Endothelial cell of umbilical vein (primary cell): ENCODE data around the gene CHCHD3. TPM values are rescaled to one million over a fixed set of nuclear protein-coding genes. Genes with fewer than 3 reads are reported as not detected.

Experiments
- BruUV-seq: library from RNA; stranded (reverse); fragments of 400-500 nt; replicated peaks from 2 replicates; lab custom pipeline; 2021; lab: Mats Ljungman, UMichigan
- CTCF ChIA-PET: fragments of 300-600, 350-600 bp; sonication (Branson Sonifier 250); formaldehyde crosslinking; loops from one replicate; lab custom pipeline; 2021; ENCODE audit warnings: antibody characterized with exemption, inconsistent platforms; lab: Charles Lee
- POLR2A ChIA-PET: fragments of 300-600, 350-600 bp; sonication (Branson Sonifier 250); formaldehyde crosslinking; loops from one replicate; lab custom pipeline; 2021; ENCODE audit warnings: antibody characterized with exemption, inconsistent platforms; lab: Charles Lee
- DNase-seq: peaks from one replicate; pipeline ENCODE4 v3.0.0-alpha.2; 2011; ENCODE audit warnings: low read depth, low spot score
- FAIRE-seq: peaks from 2 replicates; lab custom pipeline; 2011; peaks lifted over from hg19 to GRCh38; lab: Jason Lieb, UNC
- H2AFZ ChIP-seq: 2 replicates; pipeline ENCODE4 v1.6.0; 2012; ENCODE audit warnings: low read depth, low read length, control low read depth, inconsistent platforms
- H3K27ac ChIP-seq: 2 replicates; pipeline ENCODE4 v1.5.1; 2011; ENCODE audit warnings: low read depth, mild to moderate bottlenecking, control low read depth, low read length, moderate library complexity; ENCODE audit not compliant: insufficient read depth
- H3K27me3 ChIP-seq, 2 experiments: 2 replicates each; pipeline versions ENCODE4 v1.6.0 to v1.6.1; 2011; ENCODE audit warnings: low read length in 2 of 2, mixed read lengths in 1 of 2; ENCODE audit not compliant: control insufficient read depth in 2 of 2, insufficient read depth in 2 of 2
- H3K36me3 ChIP-seq, 2 experiments: 2 replicates in 1 of 2; 3 replicates in 1 of 2; pipeline ENCODE4 v1.5.1; 2011; ENCODE audit warnings: low read length in 2 of 2, mild to moderate bottlenecking in 1 of 2, moderate library complexity in 1 of 2; ENCODE audit not compliant: control insufficient read depth in 2 of 2, insufficient read depth in 2 of 2; ENCODE audit errors: extremely low read depth in 1 of 2
- H3K4me1 ChIP-seq: 3 replicates; pipeline ENCODE4 v1.5.1; 2011; ENCODE audit warnings: mild to moderate bottlenecking, low read length; ENCODE audit not compliant: control insufficient read depth, insufficient read depth; ENCODE audit errors: extremely low read depth
- H3K4me2 ChIP-seq: 2 replicates; pipeline ENCODE4 v1.6.1; 2011; ENCODE audit warnings: low read length, control low read depth, mixed read lengths; ENCODE audit not compliant: insufficient read depth
- H3K4me3 ChIP-seq, 3 experiments: fragments of 200-600 bp in 1 of 3; sonication (generic), shearing (Covaris generic) in 1 of 3; replicated peaks in 1 of 3; 2 replicates each; pipeline ENCODE4 v1.5.1; 2011 to 2016; ENCODE audit warnings: control low read depth in 3 of 3, low read length in 3 of 3, mild to moderate bottlenecking in 2 of 3, inconsistent platforms in 1 of 3, low read depth in 1 of 3, moderate library complexity in 1 of 3; ENCODE audit not compliant: insufficient read depth in 1 of 3
- H3K79me2 ChIP-seq: 2 replicates; pipeline ENCODE4 v1.6.0; 2012; ENCODE audit warnings: low read length, inconsistent platforms; ENCODE audit not compliant: control insufficient read depth, insufficient read depth
- H3K9ac ChIP-seq: replicated peaks from 2 replicates; pipeline ENCODE3; 2011; ENCODE audit warnings: low read length, control low read depth; ENCODE audit not compliant: insufficient read depth; ENCODE audit errors: extremely low read depth
- H3K9me1 ChIP-seq: replicated peaks from 3 replicates; pipeline ENCODE4 v1.6.0; 2011; ENCODE audit warnings: mild to moderate bottlenecking, low read length; ENCODE audit not compliant: control insufficient read depth, insufficient read depth; ENCODE audit errors: extremely low read depth
- H3K9me3 ChIP-seq: replicated peaks from 2 replicates; pipeline ENCODE4 v1.5.1; 2012; ENCODE audit warnings: low read length, inconsistent platforms; ENCODE audit not compliant: control insufficient read depth, insufficient read depth
- H4K20me1 ChIP-seq: replicated peaks from 2 replicates; pipeline ENCODE3; 2011; ENCODE audit warnings: mild to moderate bottlenecking, low read length; ENCODE audit not compliant: control insufficient read depth, insufficient read depth; ENCODE audit errors: extremely low read depth
- CTCF ChIP-seq, 2 donors: IDR thresholded peaks; 1 replicate in 1 of 2; 2 replicates in 1 of 2; pipeline ENCODE4 v1.5.1; 2011; ENCODE audit warnings: low read length in 2 of 2, mild to moderate bottlenecking in 2 of 2, moderate library complexity in 2 of 2, control low read depth in 1 of 2, inconsistent platforms in 1 of 2, low read depth in 1 of 2; ENCODE audit not compliant: insufficient read depth in 1 of 2; ENCODE audit errors: extremely low read depth in 1 of 2
- EZH2 ChIP-seq: IDR thresholded peaks from 2 replicates; pipeline ENCODE4 v1.6.1; 2012; ENCODE audit warnings: borderline replicate concordance, low read depth, mild to moderate bottlenecking, moderate library complexity, low read length, inconsistent platforms; ENCODE audit not compliant: severe bottlenecking
- FOS ChIP-seq: IDR thresholded peaks from 2 replicates; pipeline ENCODE4 v1.6.1; 2011; ENCODE audit warnings: mild to moderate bottlenecking, low read length, moderate library complexity, borderline replicate concordance; ENCODE audit not compliant: insufficient read depth
- GATA2 ChIP-seq: IDR thresholded peaks from 2 replicates; pipeline ENCODE4 v1.7.0; 2011; ENCODE audit warnings: low read depth, mild to moderate bottlenecking, moderate library complexity, mixed read lengths, low read length; ENCODE audit not compliant: insufficient read length, insufficient read depth
- JUN ChIP-seq: IDR thresholded peaks from 2 replicates; pipeline ENCODE4 v1.6.1; 2011; ENCODE audit warnings: borderline replicate concordance, low read depth; ENCODE audit not compliant: insufficient read length, insufficient read depth
- MAX ChIP-seq: IDR thresholded peaks from 2 replicates; pipeline ENCODE4 v1.6.1; 2011; ENCODE audit not compliant: insufficient read depth, insufficient read length
- MYC ChIP-seq: IDR thresholded peaks from one replicate; pipeline ENCODE4 v1.6.1; 2011; ENCODE audit warnings: mild to moderate bottlenecking, low read depth, low read length
- POLR2A ChIP-seq: IDR thresholded peaks from 2 replicates; pipeline ENCODE4 v1.6.1; 2012; ENCODE audit warnings: low read depth, mild to moderate bottlenecking, control low read depth, low read length
- POLR2AphosphoS5 ChIP-seq: IDR thresholded peaks from 2 replicates; pipeline ENCODE4 v1.6.1; 2012; ENCODE audit warnings: low read depth, mild to moderate bottlenecking, control low read depth, low read length, moderate library complexity; ENCODE audit not compliant: insufficient read depth
- dilution Hi-C: fragments of 300-500 bp; cut with MboI; formaldehyde crosslinking; loops from one replicate; pipeline ENCODE4 v1.15.0; 2019; ENCODE audit warnings: low sequenced_read_pairs; ENCODE audit not compliant: extremely low pct_ligation_motif_present
- intact Hi-C: fragments of 100-400 bp; cut with micrococcal nuclease; formaldehyde crosslinking; loops from one replicate; pipeline ENCODE4 v1.10.0; 2022
- polyA plus RNA-seq, 4 experiments: library from polyadenylated mRNA; depleted of rRNA in 3 of 4; stranded (reverse) in 3 of 4; unstranded in 1 of 4; fragments of >200 nt; gene quantifications; 2 replicates each; pipeline versions ENCODE4 v1.2.1 to v1.2.3, GENCODE V29; 2011 to 2012; ENCODE audit warnings: missing spikeins in 1 of 4
- total RNA-seq: library from RNA; stranded (reverse); gene quantifications from 2 replicates; pipeline ENCODE4 v1.2.3, GENCODE V29; 2021

CHCHD3 gene
- total and polyA plus RNA-seq, 2 donors (not counting 3 experiments of a cell fraction or from before 2014, with no cell fraction given): 22.0 to 63.7 TPM

- FAIRE-seq: no peak
Observed at GRCh38 chr7:132776048-132776620, 305.8 kb downstream of the CHCHD3 start.

More at GRCh38 chr7:132776048-132776620, 305.8 kb downstream of the CHCHD3 start:
- intact Hi-C loops: no loop called here
- BruUV-seq: no TSS peak
- H3K27me3 ChIP-seq: no peaks in the 10 kb centered on the region
- H3K9me3 ChIP-seq: no peaks in the 10 kb centered on the region
- dilution Hi-C loops: no loop called here
- H3K79me2 ChIP-seq: no peaks in the 10 kb centered on the region
- no peak overlapping the region for H3K4me3 ChIP-seq
- DNase-seq: no peak
- no peaks in the 10 kb centered on the region for H3K36me3 ChIP-seq
- TF ChIP-seq MAX: no peak
- TF ChIP-seq EZH2: no peak
- no peak for TF ChIP-seq POLR2A
- TF ChIP-seq GATA2: no peak
- no peak for TF ChIP-seq CTCF (IDR thresholded peaks at IDR 0.05; ENCODE audit: extremely low read depth in 1 of 2, insufficient read depth in 1 of 2, low read depth in 1 of 2, low read length in 2 of 2)
- no peak for TF ChIP-seq JUN
- TF ChIP-seq FOS: no peak
- no peak for TF ChIP-seq POLR2AphosphoS5
- no peak for TF ChIP-seq MYC
- H3K27ac ChIP-seq: no peak overlapping the region
- H3K4me2 ChIP-seq: no peak overlapping the region
- H3K9me1 ChIP-seq: no peaks in the 10 kb centered on the region
- H2AFZ ChIP-seq: no peak overlapping the region
- no peaks in the 10 kb centered on the region for H3K4me1 ChIP-seq
- ChIA-PET POLR2A (no interaction called here), CTCF (no interaction called here)
- no peak overlapping the region for H3K9ac ChIP-seq
- no peaks in the 10 kb centered on the region for H4K20me1 ChIP-seq
